ENCODE data around the gene BPIFB3. TPM values are rescaled to one million over a fixed set of nuclear protein-coding genes. Genes with fewer than 3 reads are reported as not detected.
A peak's percentile ranks its signal among the peaks of the same experiment; 100 is the strongest.

The BPIFB3 gene
- total and polyA plus RNA-seq, 2 of the 13 experiments (the other 11 are each of a cell fraction or from before 2014, with no cell fraction given): 0.09 TPM; not detected in 1

- TF ChIP-seq EED (CRISPR knock-in tag; IDR thresholded peaks at IDR 0.05): no peak
- TF ChIP-seq, protein P1, sequence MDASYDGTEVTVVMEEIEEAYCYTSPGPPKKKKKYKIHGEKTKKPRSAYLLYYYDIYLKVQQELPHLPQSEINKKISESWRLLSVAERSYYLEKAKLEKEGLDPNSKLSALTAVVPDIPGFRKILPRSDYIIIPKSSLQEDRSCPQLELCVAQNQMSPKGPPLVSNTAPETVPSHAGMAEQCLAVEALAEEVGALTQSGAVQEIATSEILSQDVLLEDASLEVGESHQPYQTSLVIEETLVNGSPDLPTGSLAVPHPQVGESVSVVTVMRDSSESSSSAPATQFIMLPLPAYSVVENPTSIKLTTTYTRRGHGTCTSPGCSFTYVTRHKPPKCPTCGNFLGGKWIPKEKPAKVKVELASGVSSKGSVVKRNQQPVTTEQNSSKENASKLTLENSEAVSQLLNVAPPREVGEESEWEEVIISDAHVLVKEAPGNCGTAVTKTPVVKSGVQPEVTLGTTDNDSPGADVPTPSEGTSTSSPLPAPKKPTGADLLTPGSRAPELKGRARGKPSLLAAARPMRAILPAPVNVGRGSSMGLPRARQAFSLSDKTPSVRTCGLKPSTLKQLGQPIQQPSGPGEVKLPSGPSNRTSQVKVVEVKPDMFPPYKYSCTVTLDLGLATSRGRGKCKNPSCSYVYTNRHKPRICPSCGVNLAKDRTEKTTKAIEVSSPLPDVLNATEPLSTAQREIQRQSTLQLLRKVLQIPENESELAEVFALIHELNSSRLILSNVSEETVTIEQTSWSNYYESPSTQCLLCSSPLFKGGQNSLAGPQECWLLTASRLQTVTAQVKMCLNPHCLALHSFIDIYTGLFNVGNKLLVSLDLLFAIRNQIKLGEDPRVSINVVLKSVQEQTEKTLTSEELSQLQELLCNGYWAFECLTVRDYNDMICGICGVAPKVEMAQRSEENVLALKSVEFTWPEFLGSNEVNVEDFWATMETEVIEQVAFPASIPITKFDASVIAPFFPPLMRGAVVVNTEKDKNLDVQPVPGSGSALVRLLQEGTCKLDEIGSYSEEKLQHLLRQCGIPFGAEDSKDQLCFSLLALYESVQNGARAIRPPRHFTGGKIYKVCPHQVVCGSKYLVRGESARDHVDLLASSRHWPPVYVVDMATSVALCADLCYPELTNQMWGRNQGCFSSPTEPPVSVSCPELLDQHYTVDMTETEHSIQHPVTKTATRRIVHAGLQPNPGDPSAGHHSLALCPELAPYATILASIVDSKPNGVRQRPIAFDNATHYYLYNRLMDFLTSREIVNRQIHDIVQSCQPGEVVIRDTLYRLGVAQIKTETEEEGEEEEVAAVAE (CRISPR knock-in tag; IDR thresholded peaks at IDR 0.05; ENCODE audit: borderline replicate concordance): 0 out of 2 replicates have a peak, but pooled peaks have one; percentile 6
- TF ChIP-seq HNRNPK (IDR thresholded peaks at IDR 0.05; ENCODE audit: low read depth, low read length, poor library complexity, severe bottlenecking): no peak
- TF ChIP-seq XRCC5 (optimal IDR thresholded peaks at IDR 0.05; ENCODE audit: low read length): no peak
- TF ChIP-seq ZNF772 (CRISPR knock-in tag; IDR thresholded peaks at IDR 0.05): no peak
- TF ChIP-seq ZNF724P (CRISPR knock-in tag; IDR thresholded peaks at IDR 0.05; ENCODE audit: borderline replicate concordance): 0 out of 2 replicates have a peak, but pooled peaks have one; percentile 46
- peak; percentile 82 for TF ChIP-seq RBFOX2 (IDR thresholded peaks at IDR 0.05; ENCODE audit: low read depth, low read length)
- no peak for TF ChIP-seq ZNF24 (IDR thresholded peaks at IDR 0.05)
- TF ChIP-seq, protein P2, sequence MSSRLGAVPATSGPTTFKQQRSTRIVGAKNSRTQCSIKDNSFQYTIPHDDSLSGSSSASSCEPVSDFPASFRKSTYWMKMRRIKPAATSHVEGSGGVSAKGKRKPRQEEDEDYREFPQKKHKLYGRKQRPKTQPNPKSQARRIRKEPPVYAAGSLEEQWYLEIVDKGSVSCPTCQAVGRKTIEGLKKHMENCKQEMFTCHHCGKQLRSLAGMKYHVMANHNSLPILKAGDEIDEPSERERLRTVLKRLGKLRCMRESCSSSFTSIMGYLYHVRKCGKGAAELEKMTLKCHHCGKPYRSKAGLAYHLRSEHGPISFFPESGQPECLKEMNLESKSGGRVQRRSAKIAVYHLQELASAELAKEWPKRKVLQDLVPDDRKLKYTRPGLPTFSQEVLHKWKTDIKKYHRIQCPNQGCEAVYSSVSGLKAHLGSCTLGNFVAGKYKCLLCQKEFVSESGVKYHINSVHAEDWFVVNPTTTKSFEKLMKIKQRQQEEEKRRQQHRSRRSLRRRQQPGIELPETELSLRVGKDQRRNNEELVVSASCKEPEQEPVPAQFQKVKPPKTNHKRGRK (CRISPR knock-in tag; IDR thresholded peaks at IDR 0.05): no peak
- 0 out of 2 replicates have a peak, but pooled peaks have one; percentile 57 for TF ChIP-seq ZNF513 (CRISPR knock-in tag; conservative IDR thresholded peaks at IDR 0.05)
- no peak for TF ChIP-seq ZNF720 (CRISPR knock-in tag; IDR thresholded peaks at IDR 0.05)
- no peak for TF ChIP-seq HCFC1 (IDR thresholded peaks at IDR 0.05; ENCODE audit: low read depth, low read length)
- peak; percentile 63; the same call in 1 of the 2 replicates for TF ChIP-seq ZFP37 (CRISPR knock-in tag; IDR thresholded peaks at IDR 0.05; ENCODE audit: borderline replicate concordance)
- no peak for TF ChIP-seq MYNN (CRISPR knock-in tag; IDR thresholded peaks at IDR 0.05; ENCODE audit: low read depth)
- no peak for TF ChIP-seq ZNF430 (CRISPR knock-in tag; IDR thresholded peaks at IDR 0.05)
- TF ChIP-seq ZBTB26 (CRISPR knock-in tag; IDR thresholded peaks at IDR 0.05; ENCODE audit: borderline replicate concordance): no peak
- TF ChIP-seq MAX (IDR thresholded peaks at IDR 0.05): no peak; the same call in 1 of the 2 replicates
- TF ChIP-seq, protein P3, sequence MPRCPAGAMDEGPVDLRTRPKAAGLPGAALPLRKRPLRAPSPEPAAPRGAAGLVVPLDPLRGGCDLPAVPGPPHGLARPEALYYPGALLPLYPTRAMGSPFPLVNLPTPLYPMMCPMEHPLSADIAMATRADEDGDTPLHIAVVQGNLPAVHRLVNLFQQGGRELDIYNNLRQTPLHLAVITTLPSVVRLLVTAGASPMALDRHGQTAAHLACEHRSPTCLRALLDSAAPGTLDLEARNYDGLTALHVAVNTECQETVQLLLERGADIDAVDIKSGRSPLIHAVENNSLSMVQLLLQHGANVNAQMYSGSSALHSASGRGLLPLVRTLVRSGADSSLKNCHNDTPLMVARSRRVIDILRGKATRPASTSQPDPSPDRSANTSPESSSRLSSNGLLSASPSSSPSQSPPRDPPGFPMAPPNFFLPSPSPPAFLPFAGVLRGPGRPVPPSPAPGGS (CRISPR knock-in tag; IDR thresholded peaks at IDR 0.05): peak; percentile 21; the same call in 1 of the 2 replicates
These were observed 42.8 kb upstream of the BPIFB3 start (continued) for GRCh38 chr20:33010674-33011449.
